AG09319 (cell line): ENCODE measurements around the gene STAM2.
"Not testable (repeated sequence)": the region's sequence is repeated elsewhere in the genome, so short reads cannot be mapped to it uniquely, and the experiment has no call there.

ENCODE experiments used
- DNase-seq: peaks from one replicate; pipeline ENCODE4 v3.0.0-alpha.2; 2010; ENCODE audit warnings: low read depth; ENCODE audit errors: extremely low read depth
- TF ChIP-seq, protein P1 (sequence below): IDR thresholded peaks from 2 replicates; pipeline ENCODE4 v1.5.1; 2011; ENCODE audit warnings: low read depth, mild to moderate bottlenecking, inconsistent platforms, low read length, moderate library complexity

The STAM2 gene

DNA sequence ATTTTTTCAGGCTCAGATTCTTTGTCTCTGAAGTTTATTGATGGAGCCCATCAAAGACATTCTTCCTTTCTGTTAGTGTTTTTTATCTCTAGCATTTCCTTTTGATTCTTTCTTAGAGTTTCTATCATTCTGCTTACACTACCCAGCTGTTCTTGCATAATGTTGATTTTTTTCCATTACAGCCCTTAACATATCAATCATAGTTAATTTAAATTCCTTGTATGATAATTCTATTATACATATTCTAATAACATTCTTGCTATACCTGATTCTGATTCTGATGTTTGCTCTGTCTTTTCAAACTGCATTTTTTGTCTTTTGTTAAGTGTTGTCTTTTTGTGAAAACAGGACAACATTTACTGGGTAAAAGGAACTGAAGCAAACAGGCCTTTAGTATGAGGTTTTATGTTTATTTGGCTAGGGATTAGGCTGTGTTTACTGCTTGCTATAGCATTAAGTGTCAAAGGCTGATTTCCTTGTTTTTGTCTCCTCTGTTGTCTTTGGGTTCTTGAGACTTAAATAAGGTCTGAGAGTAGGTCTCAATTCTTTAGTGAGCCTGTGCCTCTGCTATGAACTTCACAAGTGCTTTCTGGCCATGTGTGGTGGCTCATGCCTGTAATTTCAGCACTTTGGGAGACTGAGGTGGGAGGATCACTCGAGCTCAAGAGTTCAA, 8.0 kb upstream of the STAM2 start:
- TF ChIP-seq, protein P1, sequence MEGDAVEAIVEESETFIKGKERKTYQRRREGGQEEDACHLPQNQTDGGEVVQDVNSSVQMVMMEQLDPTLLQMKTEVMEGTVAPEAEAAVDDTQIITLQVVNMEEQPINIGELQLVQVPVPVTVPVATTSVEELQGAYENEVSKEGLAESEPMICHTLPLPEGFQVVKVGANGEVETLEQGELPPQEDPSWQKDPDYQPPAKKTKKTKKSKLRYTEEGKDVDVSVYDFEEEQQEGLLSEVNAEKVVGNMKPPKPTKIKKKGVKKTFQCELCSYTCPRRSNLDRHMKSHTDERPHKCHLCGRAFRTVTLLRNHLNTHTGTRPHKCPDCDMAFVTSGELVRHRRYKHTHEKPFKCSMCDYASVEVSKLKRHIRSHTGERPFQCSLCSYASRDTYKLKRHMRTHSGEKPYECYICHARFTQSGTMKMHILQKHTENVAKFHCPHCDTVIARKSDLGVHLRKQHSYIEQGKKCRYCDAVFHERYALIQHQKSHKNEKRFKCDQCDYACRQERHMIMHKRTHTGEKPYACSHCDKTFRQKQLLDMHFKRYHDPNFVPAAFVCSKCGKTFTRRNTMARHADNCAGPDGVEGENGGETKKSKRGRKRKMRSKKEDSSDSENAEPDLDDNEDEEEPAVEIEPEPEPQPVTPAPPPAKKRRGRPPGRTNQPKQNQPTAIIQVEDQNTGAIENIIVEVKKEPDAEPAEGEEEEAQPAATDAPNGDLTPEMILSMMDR, result no peak
- no peak for DNase-seq

DNA sequence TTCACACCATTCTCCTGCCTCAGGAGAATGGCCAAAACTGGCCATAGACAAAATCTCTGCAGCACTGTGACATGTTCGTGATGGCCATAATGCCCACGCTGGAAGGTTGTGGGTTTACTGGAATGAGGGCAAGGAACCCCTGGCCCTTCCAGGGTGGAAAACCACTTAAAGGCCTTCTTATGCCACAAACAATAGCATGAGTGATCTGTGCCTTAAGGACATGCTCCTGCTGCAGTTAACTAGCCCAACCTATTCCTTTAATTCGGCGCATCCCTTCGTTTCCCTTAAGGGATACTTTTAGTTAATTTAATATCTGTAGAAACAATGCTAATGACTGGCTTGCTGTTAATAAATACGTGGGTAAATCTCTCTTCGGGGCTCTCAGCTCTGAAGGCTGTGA, 2.1 kb upstream of the STAM2 start:
- DNase-seq, result not testable (repeated sequence)

DNA sequence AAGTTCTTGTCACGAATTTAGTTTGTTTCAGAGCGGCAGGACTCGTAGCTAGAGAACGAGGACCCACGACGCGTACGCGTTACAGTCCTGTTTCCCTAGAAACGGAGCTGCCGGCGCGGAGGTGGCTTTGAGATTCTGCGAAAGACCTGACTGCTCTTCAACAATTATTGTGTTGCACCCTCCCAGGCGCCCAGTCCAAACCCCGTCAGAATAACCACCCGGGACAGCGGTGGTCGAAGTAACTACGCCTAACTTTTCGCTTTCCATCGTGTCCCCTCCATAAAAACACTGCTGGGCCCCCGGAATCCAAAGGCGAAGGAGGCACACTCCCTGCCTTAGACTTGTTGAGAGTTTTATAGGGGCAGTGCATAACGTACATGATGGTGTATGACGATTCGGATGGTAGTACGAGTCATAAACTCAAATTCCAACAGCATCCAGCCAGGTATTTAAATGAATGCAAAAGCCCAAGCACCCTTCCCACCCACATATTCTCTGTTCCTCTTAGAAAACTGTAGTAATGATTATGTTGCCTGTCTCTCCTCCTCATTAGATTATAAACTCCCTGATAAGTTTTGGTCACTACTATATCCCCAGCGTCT, 651 bp upstream of the STAM2 start:
- TF ChIP-seq, protein P1, result no peak
- no peak for DNase-seq

DNA sequence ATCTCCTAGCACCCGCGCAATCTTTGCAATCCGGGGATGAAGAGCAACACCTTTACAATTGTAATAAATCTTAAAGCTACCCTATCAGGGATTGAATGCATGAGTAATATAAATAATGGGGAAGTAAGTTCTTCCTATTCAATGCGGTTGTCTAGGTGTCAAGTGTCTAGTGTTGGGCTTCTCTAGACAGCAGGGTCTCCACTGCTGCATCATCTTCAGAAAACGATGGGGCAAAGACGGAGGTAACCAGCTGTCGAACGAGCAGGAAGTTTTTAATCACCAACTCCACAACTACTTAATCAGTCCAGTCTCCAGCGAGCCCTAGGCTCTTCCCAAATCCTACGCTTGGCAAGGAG, 573 bp downstream of the STAM2 start:
- TF ChIP-seq, protein P1, result no peak
- no peak for DNase-seq

DNA sequence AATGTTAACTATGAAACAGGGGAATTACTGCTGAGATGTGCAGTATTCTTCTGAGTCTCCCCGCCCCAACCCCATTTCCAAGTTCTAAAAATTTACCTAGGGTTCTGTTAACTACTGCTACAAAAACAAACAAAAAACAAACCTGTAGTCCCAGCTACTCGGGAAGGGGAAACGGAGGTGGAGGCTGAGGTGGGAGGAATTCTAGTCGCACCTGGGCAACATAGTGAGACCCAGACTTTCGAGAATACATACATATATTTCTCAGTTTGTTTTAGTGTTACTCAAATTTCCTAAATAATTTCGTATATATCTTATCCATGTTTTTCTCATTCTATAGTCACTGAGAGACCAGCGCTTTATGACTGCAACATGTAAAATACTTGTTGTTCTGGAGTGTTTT, 989 bp downstream of the STAM2 start:
- TF ChIP-seq, protein P1, result no peak
- DNase-seq, result no peak

DNA sequence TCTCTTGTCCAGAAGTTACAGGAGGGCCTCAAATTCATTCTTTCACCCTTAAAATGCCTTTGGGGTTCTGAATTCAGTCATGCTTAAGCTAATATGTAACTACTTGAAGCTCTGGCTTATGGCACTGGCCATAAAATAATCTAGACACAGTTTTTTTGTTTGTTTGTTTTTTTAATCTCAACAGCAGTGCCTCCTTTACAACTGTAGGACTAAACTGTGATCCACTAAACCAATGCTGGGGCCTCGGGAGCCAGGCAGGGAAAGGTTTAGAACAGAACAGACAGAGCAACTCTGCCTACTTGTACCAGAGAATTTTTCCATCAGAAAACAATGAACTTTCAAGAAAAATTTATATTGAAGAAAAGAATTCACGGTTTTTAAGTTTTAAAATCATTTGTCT, 1.7 kb downstream of the STAM2 start:
- TF ChIP-seq, protein P1, result no peak
- DNase-seq, result no peak

DNA sequence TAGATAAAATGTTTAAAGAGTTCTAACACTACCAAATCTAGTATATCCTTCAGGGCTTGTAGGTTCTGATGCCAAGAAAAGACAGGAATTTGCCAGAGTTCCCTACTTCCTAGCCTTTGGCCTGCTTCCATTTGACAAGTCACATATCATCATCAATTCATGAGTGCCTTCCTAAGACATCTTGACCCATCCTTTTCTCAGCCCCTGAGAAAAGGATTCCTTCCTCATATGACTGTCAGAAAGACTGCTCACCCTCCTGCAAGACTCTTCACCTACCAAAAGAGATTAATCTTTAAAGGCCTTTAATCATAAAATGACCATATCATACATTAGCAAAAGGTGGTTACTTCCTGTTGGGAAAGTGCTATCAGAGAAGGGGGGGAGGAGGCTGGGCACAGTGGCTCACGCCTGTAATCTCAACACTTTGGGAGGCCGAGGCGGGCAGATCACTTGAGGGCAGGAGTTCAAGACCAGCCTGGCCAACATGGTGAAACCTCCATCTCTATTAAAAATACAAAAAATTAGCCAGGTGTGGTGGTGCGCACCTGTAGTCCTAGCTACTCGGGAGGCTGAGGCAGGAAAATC, 3.3 kb downstream of the STAM2 start:
- DNase-seq, result not testable (repeated sequence)

DNA sequence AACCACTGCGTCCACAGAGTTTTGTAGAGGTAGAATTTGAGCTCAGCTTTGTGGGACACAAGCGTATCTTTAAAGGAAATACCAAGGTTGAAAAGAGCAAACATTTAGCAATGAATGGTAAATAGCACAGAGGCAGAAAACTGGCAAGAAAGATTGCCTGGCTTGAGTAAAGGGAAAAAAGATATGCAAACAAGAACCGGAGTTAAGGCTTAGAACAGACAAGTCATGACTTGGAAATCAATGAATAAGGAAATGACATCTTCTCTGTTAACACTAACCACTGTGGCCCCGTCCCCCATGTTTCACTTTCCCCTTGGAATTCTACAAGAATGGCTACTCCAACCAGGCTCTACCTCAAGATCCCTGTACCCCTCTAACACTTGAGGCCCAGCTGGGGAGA, 3.8 kb downstream of the STAM2 start:
- DNase-seq, result no peak
- TF ChIP-seq, protein P1, result no peak

DNA sequence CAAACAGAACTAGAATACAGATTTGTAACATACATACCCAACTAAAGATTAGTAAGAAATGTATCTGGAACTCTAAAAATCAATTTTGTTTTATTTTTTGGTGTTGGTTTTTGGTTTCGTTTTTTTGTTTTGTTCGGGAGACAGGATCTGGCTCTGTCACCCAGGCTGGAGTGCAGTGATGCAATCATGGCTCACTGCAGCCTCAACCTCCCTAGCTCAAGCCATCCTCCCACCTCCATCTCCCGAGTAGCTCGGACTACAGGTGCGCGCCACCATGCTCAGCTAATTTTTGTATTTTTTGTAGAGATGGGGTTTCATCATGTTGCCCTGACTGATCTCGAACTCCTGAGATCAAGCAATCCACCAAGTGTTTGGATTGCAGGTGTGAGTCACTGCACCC, 6.4 kb downstream of the STAM2 start:
- not testable (repeated sequence) for DNase-seq

DNA sequence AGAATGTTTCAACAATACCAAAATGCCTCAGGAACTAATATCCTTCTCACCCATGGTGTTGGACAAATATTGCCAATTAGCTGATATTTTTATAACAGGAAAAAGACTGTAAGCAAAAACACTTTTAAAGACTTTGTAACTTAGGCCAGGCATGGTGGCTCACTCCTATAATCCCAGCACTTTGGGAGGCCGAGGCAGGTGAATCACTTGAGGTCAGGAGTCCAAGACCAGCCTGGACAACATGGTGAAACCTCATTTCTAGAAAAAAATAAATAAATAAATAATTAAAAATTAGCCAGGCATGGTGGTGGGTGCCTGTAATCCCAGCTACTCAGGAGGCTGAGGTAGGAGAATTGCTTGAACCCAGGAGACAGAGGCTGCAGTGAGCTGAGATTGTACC, 8.1 kb downstream of the STAM2 start:
- DNase-seq, result not testable (repeated sequence)
